ENCODE results near the gene SLC8A3. TPM values are rescaled to one million over a fixed set of nuclear protein-coding genes. Genes with fewer than 3 reads are reported as not detected.

Gene SLC8A3
- total RNA-seq, 1 experiment from 2014 or later = not detected

GRCh38 chr14:70094631-70095030 lies 94.1 kb downstream of the SLC8A3 start:
- Histone ChIP-seq H3K36me3 (ENCODE audit: control insufficient read depth, insufficient read depth, low read length) (no peaks in the 10 kb centered on the region), H3K27me3 (replicated peaks; ENCODE audit: control insufficient read depth, insufficient read depth, low read length) (no peaks in the 10 kb centered on the region; the same call in none of the 2 replicates), H3K9me3 (no peaks in the 10 kb centered on the region), H3K4me3 (ENCODE audit: low read depth, low read length) (no peak overlapping the region), H3K4me1 (no peaks in the 10 kb centered on the region)
- no peaks in the 10 kb centered on the region for H3K9me3 Mint-ChIP-seq (ENCODE audit: unreplicated experiment)
- no TSS peak for BruUV-seq (replicated peaks)
- no peak overlapping the region for H3K27ac Mint-ChIP-seq (ENCODE audit: unreplicated experiment)
- H3K36me3 Mint-ChIP-seq (ENCODE audit: insufficient read depth, unreplicated experiment) = no peaks in the 10 kb centered on the region
- TF ChIP-seq, protein P1, sequence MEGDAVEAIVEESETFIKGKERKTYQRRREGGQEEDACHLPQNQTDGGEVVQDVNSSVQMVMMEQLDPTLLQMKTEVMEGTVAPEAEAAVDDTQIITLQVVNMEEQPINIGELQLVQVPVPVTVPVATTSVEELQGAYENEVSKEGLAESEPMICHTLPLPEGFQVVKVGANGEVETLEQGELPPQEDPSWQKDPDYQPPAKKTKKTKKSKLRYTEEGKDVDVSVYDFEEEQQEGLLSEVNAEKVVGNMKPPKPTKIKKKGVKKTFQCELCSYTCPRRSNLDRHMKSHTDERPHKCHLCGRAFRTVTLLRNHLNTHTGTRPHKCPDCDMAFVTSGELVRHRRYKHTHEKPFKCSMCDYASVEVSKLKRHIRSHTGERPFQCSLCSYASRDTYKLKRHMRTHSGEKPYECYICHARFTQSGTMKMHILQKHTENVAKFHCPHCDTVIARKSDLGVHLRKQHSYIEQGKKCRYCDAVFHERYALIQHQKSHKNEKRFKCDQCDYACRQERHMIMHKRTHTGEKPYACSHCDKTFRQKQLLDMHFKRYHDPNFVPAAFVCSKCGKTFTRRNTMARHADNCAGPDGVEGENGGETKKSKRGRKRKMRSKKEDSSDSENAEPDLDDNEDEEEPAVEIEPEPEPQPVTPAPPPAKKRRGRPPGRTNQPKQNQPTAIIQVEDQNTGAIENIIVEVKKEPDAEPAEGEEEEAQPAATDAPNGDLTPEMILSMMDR (IDR thresholded peaks at IDR 0.05; ENCODE audit: insufficient read depth in 1 of 2, low read depth in 1 of 2, low read length in 1 of 2, severe bottlenecking in 1 of 2, unreplicated experiment in 1 of 2) = no peak
- intact Hi-C loops (cut with micrococcal nuclease; ENCODE audit: unreplicated experiment) = no loop called here
- no peak overlapping the region for H3K4me3 Mint-ChIP-seq (ENCODE audit: unreplicated experiment)
- ChIA-PET POLR2A (no interaction called here), CTCF (no interaction called here)
- DNase-seq = no peak
- H3K27me3 Mint-ChIP-seq (ENCODE audit: insufficient read depth, unreplicated experiment) = peaks cover 11% of the 10 kb centered on the region
- no peaks in the 10 kb centered on the region for H3K4me1 Mint-ChIP-seq (ENCODE audit: low read depth, unreplicated experiment)

- Mint-ChIP-seq H3K4me1 (ENCODE audit: low read depth, unreplicated experiment) (no peaks in the 10 kb centered on the region), H3K4me3 (ENCODE audit: unreplicated experiment) (no peak overlapping the region), H3K36me3 (ENCODE audit: insufficient read depth, unreplicated experiment) (no peaks in the 10 kb centered on the region), H3K27me3 (ENCODE audit: insufficient read depth, unreplicated experiment) (peaks cover 11% of the 10 kb centered on the region), H3K9me3 (ENCODE audit: unreplicated experiment) (no peaks in the 10 kb centered on the region), H3K27ac (ENCODE audit: unreplicated experiment) (no peak overlapping the region)
- BruUV-seq (replicated peaks) = no TSS peak
- Histone ChIP-seq H3K4me1 (no peaks in the 10 kb centered on the region), H3K4me3 (ENCODE audit: low read depth, low read length) (no peak overlapping the region), H3K36me3 (ENCODE audit: control insufficient read depth, insufficient read depth, low read length) (no peaks in the 10 kb centered on the region), H3K9me3 (no peaks in the 10 kb centered on the region), H3K27me3 (replicated peaks; ENCODE audit: control insufficient read depth, insufficient read depth, low read length) (no peaks in the 10 kb centered on the region; the same call in none of the 2 replicates)
- POLR2A ChIA-PET = no interaction called here
- intact Hi-C loops (cut with micrococcal nuclease; ENCODE audit: unreplicated experiment) = no loop called here
- CTCF ChIA-PET = no interaction called here
- TF ChIP-seq, protein P1 (IDR thresholded peaks at IDR 0.05; ENCODE audit: insufficient read depth in 1 of 2, low read depth in 1 of 2, low read length in 1 of 2, severe bottlenecking in 1 of 2, unreplicated experiment in 1 of 2) = no peak
- no peak for DNase-seq
Observed at GRCh38 chr14:70094106-70094505, 94.6 kb downstream of the SLC8A3 start.

- DNase-seq = no peak
- BruUV-seq (replicated peaks) = no TSS peak
Observed at GRCh38 chr14:70093156-70093555, 95.6 kb downstream of the SLC8A3 start.

More at GRCh38 chr14:70093156-70093555, 95.6 kb downstream of the SLC8A3 start:
- ChIA-PET POLR2A (no interaction called here), CTCF (no interaction called here)
- H3K27ac Mint-ChIP-seq (ENCODE audit: unreplicated experiment) = no peak overlapping the region
- Histone ChIP-seq H3K4me1 (no peaks in the 10 kb centered on the region), H3K4me3 (ENCODE audit: low read depth, low read length) (no peak overlapping the region), H3K36me3 (ENCODE audit: control insufficient read depth, insufficient read depth, low read length) (no peaks in the 10 kb centered on the region), H3K9me3 (no peaks in the 10 kb centered on the region), H3K27me3 (replicated peaks; ENCODE audit: control insufficient read depth, insufficient read depth, low read length) (no peaks in the 10 kb centered on the region; the same call in none of the 2 replicates)
- H3K36me3 Mint-ChIP-seq (ENCODE audit: insufficient read depth, unreplicated experiment) = no peaks in the 10 kb centered on the region
- H3K27me3 Mint-ChIP-seq (ENCODE audit: insufficient read depth, unreplicated experiment) = peaks cover 11% of the 10 kb centered on the region
- intact Hi-C loops (cut with micrococcal nuclease; ENCODE audit: unreplicated experiment) = no loop called here
- H3K4me1 Mint-ChIP-seq (ENCODE audit: low read depth, unreplicated experiment) = no peaks in the 10 kb centered on the region
- no peak overlapping the region for H3K4me3 Mint-ChIP-seq (ENCODE audit: unreplicated experiment)
- H3K9me3 Mint-ChIP-seq (ENCODE audit: unreplicated experiment) = no peaks in the 10 kb centered on the region
- TF ChIP-seq, protein P1 (IDR thresholded peaks at IDR 0.05; ENCODE audit: insufficient read depth in 1 of 2, low read depth in 1 of 2, low read length in 1 of 2, severe bottlenecking in 1 of 2, unreplicated experiment in 1 of 2) = no peak

All from Caco-2 (cell line).